Measurements from ENCODE around the gene PAX6.

GRCh38 chr11:31798057-31798553 lies 13.0 kb downstream of the PAX6 start:
- TF ChIP-seq, protein P1, sequence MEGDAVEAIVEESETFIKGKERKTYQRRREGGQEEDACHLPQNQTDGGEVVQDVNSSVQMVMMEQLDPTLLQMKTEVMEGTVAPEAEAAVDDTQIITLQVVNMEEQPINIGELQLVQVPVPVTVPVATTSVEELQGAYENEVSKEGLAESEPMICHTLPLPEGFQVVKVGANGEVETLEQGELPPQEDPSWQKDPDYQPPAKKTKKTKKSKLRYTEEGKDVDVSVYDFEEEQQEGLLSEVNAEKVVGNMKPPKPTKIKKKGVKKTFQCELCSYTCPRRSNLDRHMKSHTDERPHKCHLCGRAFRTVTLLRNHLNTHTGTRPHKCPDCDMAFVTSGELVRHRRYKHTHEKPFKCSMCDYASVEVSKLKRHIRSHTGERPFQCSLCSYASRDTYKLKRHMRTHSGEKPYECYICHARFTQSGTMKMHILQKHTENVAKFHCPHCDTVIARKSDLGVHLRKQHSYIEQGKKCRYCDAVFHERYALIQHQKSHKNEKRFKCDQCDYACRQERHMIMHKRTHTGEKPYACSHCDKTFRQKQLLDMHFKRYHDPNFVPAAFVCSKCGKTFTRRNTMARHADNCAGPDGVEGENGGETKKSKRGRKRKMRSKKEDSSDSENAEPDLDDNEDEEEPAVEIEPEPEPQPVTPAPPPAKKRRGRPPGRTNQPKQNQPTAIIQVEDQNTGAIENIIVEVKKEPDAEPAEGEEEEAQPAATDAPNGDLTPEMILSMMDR (IDR thresholded peaks at IDR 0.05), result no peak
- TF ChIP-seq POLR2A (IDR thresholded peaks at IDR 0.05), result no peak

Measured in testis (tissue), 2 donors.